H9 (cell line): ENCODE measurements around the gene BHLHE23. TPM values are rescaled to one million over a fixed set of nuclear protein-coding genes. Genes with fewer than 3 reads are reported as not detected.

Experiments
- DNase-seq: peaks from one replicate; pipeline ENCODE4 v3.0.0-alpha.2; 2017
- H2AFZ ChIP-seq: one replicate; pipeline ENCODE4 v1.6.1; 2013; ENCODE audit warnings: mild to moderate bottlenecking, low read length, control low read depth, moderate library complexity
- H2AK5ac ChIP-seq: 2 replicates; pipeline ENCODE4 v1.6.1; 2013; ENCODE audit warnings: low read length, control low read depth, mixed read lengths; ENCODE audit not compliant: insufficient read length
- H2BK120ac ChIP-seq: one replicate; pipeline ENCODE4 v1.6.1; 2013; ENCODE audit warnings: low read depth, mild to moderate bottlenecking, low read length, control low read depth, inconsistent platforms; ENCODE audit not compliant: poor library complexity, severe bottlenecking
- H2BK12ac ChIP-seq: 2 replicates; pipeline ENCODE4 v1.6.1; 2013; ENCODE audit warnings: low read length, control low read depth, mixed read lengths, low read depth; ENCODE audit not compliant: insufficient read length
- H2BK15ac ChIP-seq: 2 replicates; pipeline ENCODE4 v1.6.1; 2013; ENCODE audit warnings: low read depth, low read length, control low read depth
- H2BK20ac ChIP-seq: one replicate; pipeline ENCODE4 v1.6.1; 2013; ENCODE audit warnings: low read depth, mild to moderate bottlenecking, low read length, control low read depth, inconsistent platforms; ENCODE audit not compliant: poor library complexity, severe bottlenecking
- H2BK5ac ChIP-seq: 2 replicates; pipeline ENCODE4 v1.6.1; 2013; ENCODE audit warnings: low read length, control low read depth, mixed read lengths; ENCODE audit not compliant: insufficient read length
- H3K14ac ChIP-seq: 2 replicates; pipeline ENCODE4 v1.6.1; 2013; ENCODE audit warnings: low read length, control low read depth; ENCODE audit not compliant: insufficient read depth
- H3K18ac ChIP-seq: 2 replicates; pipeline ENCODE4 v1.6.1; 2013; ENCODE audit warnings: low read depth, mild to moderate bottlenecking, mixed read lengths, low read length, control low read depth; ENCODE audit not compliant: insufficient read length
- H3K23ac ChIP-seq: 2 replicates; pipeline ENCODE4 v1.6.1; 2013; ENCODE audit warnings: low read length, control low read depth, mixed read lengths, low read depth; ENCODE audit not compliant: insufficient read length
- H3K23me2 ChIP-seq: 2 replicates; pipeline ENCODE4 v1.6.1; 2013; ENCODE audit warnings: low read depth, mild to moderate bottlenecking, mixed read lengths, low read length, control low read depth; ENCODE audit not compliant: insufficient read length, poor library complexity, severe bottlenecking
- H3K27ac ChIP-seq: 2 replicates; pipeline ENCODE4 v1.5.1; 2013; ENCODE audit warnings: low read length, control low read depth, mixed read lengths, low read depth; ENCODE audit not compliant: insufficient read length
- H3K27me3 ChIP-seq: 2 replicates; pipeline ENCODE4 v1.6.1; 2013; ENCODE audit warnings: low read length, control low read depth, inconsistent platforms; ENCODE audit not compliant: insufficient read depth
- H3K4ac ChIP-seq: 2 replicates; pipeline ENCODE4 v1.6.1; 2013; ENCODE audit warnings: low read depth, mild to moderate bottlenecking, control low read depth, inconsistent platforms, low read length, moderate library complexity
- H3K4me1 ChIP-seq: 2 replicates; pipeline ENCODE4 v1.6.1; 2013; ENCODE audit warnings: low read length, control low read depth, inconsistent platforms; ENCODE audit not compliant: insufficient read depth
- H3K4me2 ChIP-seq: 2 replicates; pipeline ENCODE4 v1.6.1; 2013; ENCODE audit warnings: low read length, control low read depth, mixed read lengths; ENCODE audit not compliant: insufficient read length, insufficient read depth
- H3K56ac ChIP-seq: 2 replicates; pipeline ENCODE4 v1.6.1; 2013; ENCODE audit warnings: low read depth, mild to moderate bottlenecking, mixed read lengths, low read length, control low read depth; ENCODE audit not compliant: insufficient read length
- H3K79me1 ChIP-seq: 2 replicates; pipeline ENCODE4 v1.6.1; 2013; ENCODE audit warnings: low read depth, mild to moderate bottlenecking, moderate library complexity, low read length, control low read depth, inconsistent platforms; ENCODE audit not compliant: insufficient read depth, poor library complexity, severe bottlenecking
- H3K79me2 ChIP-seq: 2 replicates; pipeline ENCODE4 v1.6.1; 2013; ENCODE audit warnings: low read length, control low read depth, inconsistent platforms; ENCODE audit not compliant: insufficient read depth
- H3K9ac ChIP-seq: 2 replicates; pipeline ENCODE4 v1.6.1; 2013; ENCODE audit warnings: low read length, control low read depth, mixed read lengths; ENCODE audit not compliant: insufficient read length; ENCODE audit errors: extremely low read depth
- H3K9me3 ChIP-seq: one replicate; pipeline ENCODE4 v1.6.1; 2013; ENCODE audit warnings: low read depth, low read length, inconsistent platforms; ENCODE audit not compliant: control insufficient read depth
- H3T11ph ChIP-seq: one replicate; pipeline ENCODE4 v1.6.1; 2013; ENCODE audit warnings: mild to moderate bottlenecking, low read length, control low read depth, inconsistent platforms
- H4K20me1 ChIP-seq: one replicate; pipeline ENCODE4 v1.6.1; 2013; ENCODE audit not compliant: control insufficient read depth, insufficient read length, insufficient read depth
- H4K5ac ChIP-seq: 2 replicates; pipeline ENCODE4 v1.6.1; 2013; ENCODE audit warnings: low read depth, mild to moderate bottlenecking, mixed read lengths, low read length, control low read depth; ENCODE audit not compliant: insufficient read length
- H4K8ac ChIP-seq: replicated peaks from 2 replicates; pipeline ENCODE4 v1.6.1; 2013; ENCODE audit warnings: low read length, control low read depth, mixed read lengths, low read depth; ENCODE audit not compliant: insufficient read length
- H4K91ac ChIP-seq: 2 replicates; pipeline ENCODE4 v1.6.1; 2013; ENCODE audit warnings: low read depth, mild to moderate bottlenecking, moderate library complexity, mixed read lengths, low read length, control low read depth; ENCODE audit not compliant: insufficient read length
- H3K27ac Mint-ChIP-seq, 3 experiments: 2 replicates in 2 of 3; 3 replicates in 1 of 3; pipeline ENCODE4 v1.8.0; 2020 to 2021; ENCODE audit warnings: mixed read lengths in 3 of 3, mild to moderate bottlenecking in 1 of 3, moderate library complexity in 1 of 3
- H3K27me3 Mint-ChIP-seq: 2 replicates; pipeline ENCODE4 v1.8.0; 2021; ENCODE audit warnings: low read depth, mild to moderate bottlenecking, moderate library complexity, mixed read lengths
- H3K36me3 Mint-ChIP-seq, 3 experiments: 2 replicates in 2 of 3; 3 replicates in 1 of 3; pipeline ENCODE4 v1.8.0; 2020 to 2021; ENCODE audit warnings: low read depth in 3 of 3, mixed read lengths in 3 of 3; ENCODE audit not compliant: insufficient read depth in 1 of 3
- H3K4me1 Mint-ChIP-seq, 2 experiments: 2 replicates each; pipeline ENCODE4 v1.8.0; 2020; ENCODE audit warnings: mixed read lengths in 2 of 2
- H3K4me3 Mint-ChIP-seq, 2 experiments: 2 replicates in 1 of 2; 3 replicates in 1 of 2; pipeline ENCODE4 v1.8.0; 2020 to 2021; ENCODE audit warnings: mild to moderate bottlenecking in 2 of 2, mixed read lengths in 2 of 2, moderate library complexity in 1 of 2
- H3K9me3 Mint-ChIP-seq, 2 experiments: 2 replicates in 1 of 2; 3 replicates in 1 of 2; pipeline ENCODE4 v1.8.0; 2020; ENCODE audit warnings: mild to moderate bottlenecking in 2 of 2, mixed read lengths in 2 of 2, moderate library complexity in 1 of 2
- whole genome bisulfite sequencing: extraction: QIAGEN DNeasy Blood & Tissue Kit; methylation state at CpG from one replicate; pipeline ENCODE4 v1.1.7; 2013; ENCODE audit warnings: missing lambda C conversion rate, low lambda C conversion rate, mixed read lengths; ENCODE audit not compliant: insufficient read length; ENCODE audit errors: extremely low coverage; 5-methylcytosine and 5-hydroxymethylcytosine counted together
- total RNA-seq: library from RNA; stranded (reverse); gene quantifications from 2 replicates; pipeline ENCODE4 v1.2.1, GENCODE V29; 2021
- TF ChIP-seq, protein P1 (sequence below): fragments of 200-600 bp; sonication (generic); conservative IDR thresholded peaks from 3 replicates; pipeline ENCODE4 v1.8.0; 2021; ENCODE audit warnings: antibody characterized with exemption, mild to moderate bottlenecking

The BHLHE23 gene
- total RNA-seq, 1 experiment from 2014 or later, result 0.35 TPM

DNA sequence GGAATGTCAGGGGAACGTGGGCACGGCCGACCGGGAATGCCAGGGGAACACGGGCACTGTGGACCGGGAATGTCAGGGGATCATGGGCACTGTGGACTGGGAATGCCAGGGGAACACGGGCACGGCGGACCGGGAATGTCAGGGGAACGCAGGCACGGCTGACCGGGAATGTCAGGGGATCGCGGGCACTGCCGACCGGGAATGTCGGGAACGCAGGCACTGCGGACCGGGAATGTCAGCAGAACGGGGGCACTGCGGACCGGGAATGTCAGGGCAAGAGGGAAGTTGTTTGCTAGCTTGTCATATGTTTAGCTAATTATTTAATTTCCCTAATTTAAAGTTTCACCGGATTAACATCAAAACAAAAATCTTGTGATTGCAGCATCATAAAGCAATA is 37.4 kb upstream of the BHLHE23 start:
- H3K23me2 ChIP-seq, result no peaks in the 10 kb centered on the region
- no peak overlapping the region for H3K56ac ChIP-seq
- no peak overlapping the region for H4K8ac ChIP-seq
- H3K27ac ChIP-seq, result no peak overlapping the region
- H3K23ac ChIP-seq, result no peak overlapping the region
- no peak overlapping the region for H3K18ac ChIP-seq
- no peaks in the 10 kb centered on the region for H3K4me1 Mint-ChIP-seq
- H3K14ac ChIP-seq, result no peak overlapping the region
- no peak overlapping the region for H4K5ac ChIP-seq
- H3K79me2 ChIP-seq, result no peaks in the 10 kb centered on the region
- no peaks in the 10 kb centered on the region for H3K27me3 ChIP-seq
- TF ChIP-seq, protein P1, sequence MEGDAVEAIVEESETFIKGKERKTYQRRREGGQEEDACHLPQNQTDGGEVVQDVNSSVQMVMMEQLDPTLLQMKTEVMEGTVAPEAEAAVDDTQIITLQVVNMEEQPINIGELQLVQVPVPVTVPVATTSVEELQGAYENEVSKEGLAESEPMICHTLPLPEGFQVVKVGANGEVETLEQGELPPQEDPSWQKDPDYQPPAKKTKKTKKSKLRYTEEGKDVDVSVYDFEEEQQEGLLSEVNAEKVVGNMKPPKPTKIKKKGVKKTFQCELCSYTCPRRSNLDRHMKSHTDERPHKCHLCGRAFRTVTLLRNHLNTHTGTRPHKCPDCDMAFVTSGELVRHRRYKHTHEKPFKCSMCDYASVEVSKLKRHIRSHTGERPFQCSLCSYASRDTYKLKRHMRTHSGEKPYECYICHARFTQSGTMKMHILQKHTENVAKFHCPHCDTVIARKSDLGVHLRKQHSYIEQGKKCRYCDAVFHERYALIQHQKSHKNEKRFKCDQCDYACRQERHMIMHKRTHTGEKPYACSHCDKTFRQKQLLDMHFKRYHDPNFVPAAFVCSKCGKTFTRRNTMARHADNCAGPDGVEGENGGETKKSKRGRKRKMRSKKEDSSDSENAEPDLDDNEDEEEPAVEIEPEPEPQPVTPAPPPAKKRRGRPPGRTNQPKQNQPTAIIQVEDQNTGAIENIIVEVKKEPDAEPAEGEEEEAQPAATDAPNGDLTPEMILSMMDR, result no peak
- no peak overlapping the region for H3T11ph ChIP-seq
- no peak for DNase-seq
- H3K4me2 ChIP-seq, result no peak overlapping the region
- peaks cover 8% of the 10 kb centered on the region for H3K9me3 ChIP-seq
- H2AK5ac ChIP-seq, result no peak overlapping the region
- no peak overlapping the region for H2BK120ac ChIP-seq
- H2BK15ac ChIP-seq, result no peak overlapping the region
- no peaks in the 10 kb centered on the region; a peak in 1 of 7 replicates for H3K36me3 Mint-ChIP-seq
- H3K4me1 ChIP-seq, result no peaks in the 10 kb centered on the region
- no peak overlapping the region for H2BK5ac ChIP-seq
- H3K4ac ChIP-seq, result no peak overlapping the region
- H2BK12ac ChIP-seq, result no peak overlapping the region
- no peaks in the 10 kb centered on the region for H4K20me1 ChIP-seq
- H2AFZ ChIP-seq, result no peak overlapping the region
- no peak overlapping the region for H3K27ac Mint-ChIP-seq
- H3K79me1 ChIP-seq, result no peaks in the 10 kb centered on the region
- no CpG with 5 or more reads among the region's 25 CpGs for WGBS
- H4K91ac ChIP-seq, result no peak overlapping the region
- peaks cover 13 to 17% of the 10 kb centered on the region in 2 experiments for H3K9me3 Mint-ChIP-seq
- H2BK20ac ChIP-seq, result no peak overlapping the region
- H3K27me3 Mint-ChIP-seq, result peaks cover 31% of the 10 kb centered on the region
- H3K9ac ChIP-seq, result no peak overlapping the region
- H3K4me3 Mint-ChIP-seq, result no peak overlapping the region
